Gastroesophageal sphincter (tissue), 3 donors: ENCODE data around the gene TCF7L1.

Experiments
- POLR2A ChIP-seq, 2 donors: fragments of 450-650 bp; IDR thresholded peaks; one replicate each; pipeline ENCODE4 v1.6.1; 2017; ENCODE audit warnings: antibody characterized with exemption in 2 of 2, mild to moderate bottlenecking in 2 of 2, moderate library complexity in 1 of 2
- TF ChIP-seq, protein P1 (sequence below), 4 experiments: fragments of 200-600 bp in 2 of 4; fragments of 450-650 bp in 2 of 4; sonication (generic) in 1 of 4; IDR thresholded peaks; one replicate each; pipeline ENCODE4 v1.5.1; 2017 to 2019; ENCODE audit warnings: antibody characterized with exemption in 4 of 4, mild to moderate bottlenecking in 2 of 4, moderate library complexity in 2 of 4

DNA sequence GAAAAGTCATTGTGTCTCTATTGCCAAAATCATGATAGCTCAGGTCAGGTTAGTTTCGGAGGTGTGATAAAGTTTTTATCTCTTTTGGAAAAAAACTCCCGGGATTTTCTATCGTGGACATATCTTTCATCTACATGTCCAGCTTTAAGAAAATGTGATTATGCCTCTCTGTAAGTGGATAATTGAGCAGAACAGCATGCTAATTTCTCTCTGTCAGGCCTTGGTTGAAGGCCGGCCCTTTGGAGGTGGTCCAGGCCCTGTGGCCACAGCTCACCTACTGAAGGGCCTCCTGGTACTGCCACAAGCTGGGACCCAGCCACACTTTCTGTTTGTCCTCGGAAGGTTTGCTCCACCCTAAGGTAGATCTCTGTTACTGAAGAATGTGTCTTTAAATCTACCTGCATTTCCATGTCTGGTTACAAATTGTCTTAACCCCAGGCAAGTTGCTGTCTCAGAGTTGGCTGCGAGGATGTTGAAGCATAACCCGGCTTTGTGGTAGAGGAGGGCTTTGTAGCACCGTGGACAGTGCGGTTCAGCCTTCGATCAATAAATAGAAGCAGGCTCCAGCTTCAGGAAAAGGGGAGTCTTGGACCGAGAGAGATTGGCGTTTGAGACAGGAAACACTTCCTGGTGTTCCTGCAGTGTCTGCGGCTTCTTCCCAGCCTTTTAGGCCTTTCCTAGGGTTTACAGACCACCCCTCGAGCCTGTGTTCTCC, 25.5 kb downstream of the TCF7L1 start:
- TF ChIP-seq, protein P1, sequence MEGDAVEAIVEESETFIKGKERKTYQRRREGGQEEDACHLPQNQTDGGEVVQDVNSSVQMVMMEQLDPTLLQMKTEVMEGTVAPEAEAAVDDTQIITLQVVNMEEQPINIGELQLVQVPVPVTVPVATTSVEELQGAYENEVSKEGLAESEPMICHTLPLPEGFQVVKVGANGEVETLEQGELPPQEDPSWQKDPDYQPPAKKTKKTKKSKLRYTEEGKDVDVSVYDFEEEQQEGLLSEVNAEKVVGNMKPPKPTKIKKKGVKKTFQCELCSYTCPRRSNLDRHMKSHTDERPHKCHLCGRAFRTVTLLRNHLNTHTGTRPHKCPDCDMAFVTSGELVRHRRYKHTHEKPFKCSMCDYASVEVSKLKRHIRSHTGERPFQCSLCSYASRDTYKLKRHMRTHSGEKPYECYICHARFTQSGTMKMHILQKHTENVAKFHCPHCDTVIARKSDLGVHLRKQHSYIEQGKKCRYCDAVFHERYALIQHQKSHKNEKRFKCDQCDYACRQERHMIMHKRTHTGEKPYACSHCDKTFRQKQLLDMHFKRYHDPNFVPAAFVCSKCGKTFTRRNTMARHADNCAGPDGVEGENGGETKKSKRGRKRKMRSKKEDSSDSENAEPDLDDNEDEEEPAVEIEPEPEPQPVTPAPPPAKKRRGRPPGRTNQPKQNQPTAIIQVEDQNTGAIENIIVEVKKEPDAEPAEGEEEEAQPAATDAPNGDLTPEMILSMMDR (IDR thresholded peaks at IDR 0.05), result no peak
- TF ChIP-seq POLR2A (IDR thresholded peaks at IDR 0.05), result no peak
